ENCODE measurements around the gene ERBB4.
A peak's percentile ranks its signal among the peaks of the same experiment; 100 is the strongest.
"Not testable (repeated sequence)": the region's sequence is repeated elsewhere in the genome, so short reads cannot be mapped to it uniquely, and the experiment has no call there.

The ERBB4 gene

GRCh38 chr2:211649331-211649730, 889.3 kb downstream of the ERBB4 start:
- no peaks in the 10 kb centered on the region for H3K4me1 Mint-ChIP-seq (ENCODE audit: low read depth in 2 of 2)
- H3K27me3 Mint-ChIP-seq, result no peaks in the 10 kb centered on the region
- H3K4me3 Mint-ChIP-seq, result no peak overlapping the region
- H3K36me3 Mint-ChIP-seq (ENCODE audit: insufficient read depth), result no peaks in the 10 kb centered on the region
- H3K9me3 Mint-ChIP-seq, result no peaks in the 10 kb centered on the region
- H3K27ac Mint-ChIP-seq, result no peak overlapping the region
- DNase-seq (no peak), ATAC-seq (replicated peaks) (no peak)

- H3K4me1 Mint-ChIP-seq (ENCODE audit: low read depth in 2 of 2), result no peaks in the 10 kb centered on the region
- H3K27ac Mint-ChIP-seq, result no peak overlapping the region
- no peak overlapping the region for H3K4me3 Mint-ChIP-seq
- no peak for DNase-seq
- ATAC-seq (replicated peaks), result no peak
- H3K36me3 Mint-ChIP-seq (ENCODE audit: insufficient read depth), result no peaks in the 10 kb centered on the region
- H3K9me3 Mint-ChIP-seq, result peaks cover 0 to 2% of the 10 kb centered on the region in 2 donors
- H3K27me3 Mint-ChIP-seq, result no peaks in the 10 kb centered on the region
These were observed 907.1 kb downstream of the ERBB4 start for GRCh38 chr2:211631503-211631902.

DNA sequence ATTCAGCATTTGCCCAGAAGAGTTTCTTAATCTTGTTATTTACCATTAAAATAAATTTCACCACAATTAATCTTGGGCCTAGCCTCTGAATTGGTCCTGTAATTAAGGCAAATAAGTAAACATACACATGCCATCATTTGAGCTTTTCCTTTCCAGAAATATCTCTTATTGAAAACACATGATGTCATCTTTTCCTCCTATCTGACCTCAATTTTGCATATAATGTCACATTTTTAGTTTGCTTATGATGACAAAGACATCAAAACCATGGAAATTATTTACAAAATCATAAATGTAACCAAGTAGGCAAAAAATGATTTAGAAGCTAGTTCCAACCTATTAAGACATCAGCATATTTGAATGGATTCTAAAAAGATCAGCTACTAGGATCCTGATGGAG, 915.5 kb downstream of the ERBB4 start:
- no peak for DNase-seq
- H3K27me3 Mint-ChIP-seq, result no peaks in the 10 kb centered on the region
- peaks cover 4 to 9% of the 10 kb centered on the region in 2 donors for H3K9me3 Mint-ChIP-seq
- H3K36me3 Mint-ChIP-seq (ENCODE audit: insufficient read depth), result no peaks in the 10 kb centered on the region
- H3K4me3 Mint-ChIP-seq, result no peak overlapping the region
- H3K27ac Mint-ChIP-seq, result no peak overlapping the region
- no peak for ATAC-seq (replicated peaks)
- H3K4me1 Mint-ChIP-seq (ENCODE audit: low read depth in 2 of 2), result no peaks in the 10 kb centered on the region

GRCh38 chr2:211620986-211621385, 917.6 kb downstream of the ERBB4 start:
- ATAC-seq (replicated peaks) (no peak), DNase-seq (no peak)
- H3K4me1 Mint-ChIP-seq (ENCODE audit: low read depth in 2 of 2), result no peaks in the 10 kb centered on the region
- H3K4me3 Mint-ChIP-seq, result no peak overlapping the region
- no peaks in the 10 kb centered on the region for H3K36me3 Mint-ChIP-seq (ENCODE audit: insufficient read depth)
- H3K9me3 Mint-ChIP-seq, result peaks cover 4 to 9% of the 10 kb centered on the region in 2 donors
- no peaks in the 10 kb centered on the region for H3K27me3 Mint-ChIP-seq
- H3K27ac Mint-ChIP-seq, result no peak overlapping the region

DNA sequence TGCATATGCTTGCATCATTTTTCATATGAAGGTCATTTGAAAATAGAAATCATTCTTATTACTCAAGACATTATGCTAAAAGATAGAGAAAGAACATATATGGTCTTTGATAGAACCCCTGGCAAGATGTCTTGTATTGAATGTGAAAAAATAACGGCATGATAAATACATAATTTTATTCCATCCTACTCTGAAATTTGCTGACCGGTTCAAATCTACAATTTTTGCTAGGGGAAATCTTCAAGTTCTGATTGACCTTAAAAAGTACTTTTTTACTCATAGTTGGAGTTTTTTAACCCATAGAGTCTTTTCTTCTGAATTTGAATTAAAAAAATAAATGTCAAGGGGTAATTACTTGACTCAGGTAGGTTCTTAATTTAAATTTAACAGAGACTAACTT, 920.8 kb downstream of the ERBB4 start:
- DNase-seq, result no peak
- ATAC-seq (replicated peaks), result no peak
- Mint-ChIP-seq H3K4me3 (no peak overlapping the region), H3K9me3 (peaks cover 6% of the 10 kb centered on the region in 2 donors), H3K36me3 (ENCODE audit: insufficient read depth) (no peaks in the 10 kb centered on the region), H3K4me1 (ENCODE audit: low read depth in 2 of 2) (no peaks in the 10 kb centered on the region), H3K27ac (no peak overlapping the region), H3K27me3 (no peaks in the 10 kb centered on the region)

DNA sequence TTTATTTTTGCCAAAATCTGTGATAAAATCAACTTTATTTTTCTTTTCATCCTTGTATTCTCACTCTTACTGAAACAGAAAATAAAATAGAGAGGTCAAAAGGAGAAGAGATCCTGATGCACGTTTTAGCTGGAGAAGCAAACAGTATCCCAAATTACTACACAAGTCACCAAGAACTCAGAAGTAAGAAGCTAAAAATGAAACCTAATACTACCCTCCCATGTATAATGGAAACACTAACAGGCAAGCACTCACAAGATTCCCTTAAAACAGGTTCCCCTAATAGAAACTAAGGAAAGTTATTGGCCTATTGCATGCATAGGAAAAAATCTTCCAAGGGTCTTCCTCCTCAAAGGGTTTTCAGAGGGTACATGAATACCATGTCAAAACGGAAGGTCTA, 927.0 kb downstream of the ERBB4 start:
- no peak for DNase-seq
- Mint-ChIP-seq H3K4me1 (ENCODE audit: low read depth in 2 of 2) (no peaks in the 10 kb centered on the region), H3K4me3 (peak overlapping the region; percentile 63 to 67), H3K27me3 (no peaks in the 10 kb centered on the region), H3K27ac (peak overlapping the region; percentile 60 to 63), H3K9me3 (peaks cover 8 to 11% of the 10 kb centered on the region in 2 donors), H3K36me3 (ENCODE audit: insufficient read depth) (no peaks in the 10 kb centered on the region)
- no peak for ATAC-seq (replicated peaks)

DNA sequence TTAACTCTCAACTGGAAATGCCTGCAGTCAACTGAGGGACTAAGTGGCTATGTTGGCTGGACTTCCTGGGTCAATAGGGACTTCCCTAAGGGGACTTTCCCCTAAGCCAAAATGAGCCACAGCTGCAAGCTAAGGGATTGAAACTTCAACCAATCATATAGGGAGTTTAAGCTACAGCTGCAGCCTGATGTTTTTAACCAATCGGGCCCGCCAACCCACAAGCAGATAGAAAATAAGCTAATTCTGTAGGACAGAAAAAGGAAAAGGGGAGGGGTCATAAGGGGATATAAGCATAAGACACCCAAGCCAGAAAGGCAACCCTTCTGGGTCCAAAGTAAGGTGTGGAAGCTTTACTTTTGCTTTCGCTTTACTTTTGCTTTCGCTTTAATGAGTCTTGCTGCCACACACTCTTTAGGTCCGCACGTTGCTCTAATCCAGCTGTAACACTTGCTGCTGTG, 927.5 kb downstream of the ERBB4 start:
- Mint-ChIP-seq H3K27ac (peak overlapping the region; percentile 60 to 63), H3K27me3 (no peaks in the 10 kb centered on the region), H3K4me3 (peak overlapping the region; percentile 63 to 67), H3K9me3 (peaks cover 8 to 11% of the 10 kb centered on the region in 2 donors), H3K36me3 (ENCODE audit: insufficient read depth) (no peaks in the 10 kb centered on the region), H3K4me1 (ENCODE audit: low read depth in 2 of 2) (no peaks in the 10 kb centered on the region)
- peak; percentile 77 for ATAC-seq (replicated peaks)
- no peak for DNase-seq

DNA sequence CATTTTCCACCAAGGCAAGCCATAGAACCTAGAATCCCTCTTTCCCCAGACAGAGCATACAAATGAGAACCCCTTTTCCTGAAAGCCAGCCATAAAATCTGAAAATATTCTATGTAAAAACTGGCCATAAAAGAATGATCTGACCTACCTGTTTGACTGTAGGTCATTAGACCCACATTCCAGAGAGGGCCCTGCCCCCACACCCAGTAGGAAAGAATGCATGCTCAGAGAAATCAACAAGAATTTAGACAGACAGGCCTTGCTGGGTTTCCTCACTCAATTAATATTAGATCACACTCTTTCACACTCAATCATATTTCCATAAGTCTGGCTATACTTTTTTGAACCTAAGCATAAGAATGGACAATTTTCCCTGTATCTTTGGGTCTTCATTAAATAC, 929.5 kb downstream of the ERBB4 start:
- Mint-ChIP-seq H3K27me3 (no peaks in the 10 kb centered on the region), H3K4me1 (ENCODE audit: low read depth in 2 of 2) (no peaks in the 10 kb centered on the region), H3K4me3 (no peak overlapping the region), H3K36me3 (ENCODE audit: insufficient read depth) (no peaks in the 10 kb centered on the region), H3K27ac (no peak overlapping the region), H3K9me3 (peaks cover 8 to 11% of the 10 kb centered on the region in 2 donors)
- ATAC-seq (replicated peaks), result no peak
- no peak for DNase-seq

- H3K4me1 Mint-ChIP-seq (ENCODE audit: low read depth in 2 of 2), result no peaks in the 10 kb centered on the region
- no peak for ATAC-seq (replicated peaks)
- DNase-seq, result no peak
- H3K27me3 Mint-ChIP-seq, result no peaks in the 10 kb centered on the region
- peaks cover 7 to 9% of the 10 kb centered on the region in 2 donors for H3K9me3 Mint-ChIP-seq
- H3K4me3 Mint-ChIP-seq, result no peak overlapping the region
- H3K36me3 Mint-ChIP-seq (ENCODE audit: insufficient read depth), result no peaks in the 10 kb centered on the region
- no peak overlapping the region for H3K27ac Mint-ChIP-seq
These were observed 939.5 kb downstream of the ERBB4 start for GRCh38 chr2:211599146-211599545.

DNA sequence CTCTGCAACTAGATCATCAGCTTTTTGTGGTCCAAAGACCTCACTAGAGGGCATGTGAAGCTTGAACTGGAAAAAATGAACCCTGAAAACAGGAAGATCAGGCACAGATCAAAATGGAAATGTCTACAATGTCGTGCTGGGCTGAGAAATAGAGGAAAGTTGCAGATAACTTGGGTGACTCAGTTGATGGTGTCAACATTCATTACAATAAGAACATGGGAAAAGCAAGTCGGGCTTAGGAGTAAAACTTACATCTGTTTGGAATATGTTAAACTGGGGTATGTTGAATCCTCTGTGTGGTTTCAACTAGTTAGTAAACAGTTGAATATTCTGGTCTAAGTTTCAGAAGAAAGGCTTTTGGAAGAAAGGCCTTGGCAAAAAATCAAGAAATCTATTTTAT, 940.4 kb downstream of the ERBB4 start:
- Mint-ChIP-seq H3K4me3 (no peak overlapping the region), H3K27me3 (no peaks in the 10 kb centered on the region), H3K27ac (no peak overlapping the region), H3K36me3 (ENCODE audit: insufficient read depth) (no peaks in the 10 kb centered on the region), H3K4me1 (ENCODE audit: low read depth in 2 of 2) (no peaks in the 10 kb centered on the region), H3K9me3 (peaks cover 7 to 12% of the 10 kb centered on the region in 2 donors)
- DNase-seq (no peak), ATAC-seq (replicated peaks) (no peak)

DNA sequence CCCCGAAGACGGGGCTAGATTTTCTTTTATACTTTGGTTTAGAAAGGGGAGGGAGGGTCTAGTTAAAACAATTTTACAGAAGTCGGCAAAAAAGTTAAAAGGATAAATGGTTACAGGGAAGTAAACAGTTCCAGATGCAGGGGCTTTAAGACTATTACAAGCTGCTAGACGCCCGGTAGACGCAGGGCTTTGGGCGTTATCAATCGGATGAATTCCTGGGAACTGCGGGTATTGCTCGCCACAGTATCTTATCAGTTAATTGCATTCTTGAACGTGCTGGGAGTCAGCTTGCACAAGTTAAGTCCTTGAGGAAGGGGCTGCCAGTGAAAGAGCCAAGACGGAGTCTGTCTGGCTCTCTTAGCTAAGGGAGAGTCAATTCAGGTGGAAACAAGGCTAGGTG, 946.6 kb downstream of the ERBB4 start:
- ATAC-seq (replicated peaks); H3K27me3 Mint-ChIP-seq; H3K4me3 Mint-ChIP-seq; H3K4me1 Mint-ChIP-seq (ENCODE audit: low read depth in 2 of 2); H3K36me3 Mint-ChIP-seq (ENCODE audit: insufficient read depth); DNase-seq; H3K27ac Mint-ChIP-seq: not testable (repeated sequence)
- peaks cover 6 to 14% of the 10 kb centered on the region in 2 donors for H3K9me3 Mint-ChIP-seq

DNA sequence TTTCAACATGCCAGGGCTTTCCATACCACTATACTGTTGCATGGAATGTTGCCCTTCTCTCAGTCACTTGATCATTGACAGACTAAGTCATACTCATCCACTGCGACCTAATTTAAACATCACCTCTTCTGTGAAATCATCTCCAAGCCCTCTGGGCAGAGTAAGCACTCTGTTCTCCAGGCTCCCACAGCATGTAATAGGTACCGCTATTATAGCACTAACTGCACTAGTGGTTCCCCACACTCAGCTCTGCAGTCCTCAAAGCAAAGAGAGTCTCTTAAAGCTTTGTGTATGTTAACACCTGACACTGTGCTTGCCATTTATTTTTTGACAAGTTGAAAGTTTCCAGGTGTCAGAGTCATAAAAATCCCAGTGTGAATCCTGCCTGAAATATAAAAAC, 947.2 kb downstream of the ERBB4 start:
- no peak overlapping the region for H3K27ac Mint-ChIP-seq
- no peak for DNase-seq
- no peak for ATAC-seq (replicated peaks)
- no peaks in the 10 kb centered on the region for H3K4me1 Mint-ChIP-seq (ENCODE audit: low read depth in 2 of 2)
- H3K36me3 Mint-ChIP-seq (ENCODE audit: insufficient read depth), result no peaks in the 10 kb centered on the region
- peaks cover 6 to 14% of the 10 kb centered on the region in 2 donors for H3K9me3 Mint-ChIP-seq
- no peaks in the 10 kb centered on the region for H3K27me3 Mint-ChIP-seq
- H3K4me3 Mint-ChIP-seq, result no peak overlapping the region

GRCh38 chr2:211568439-211568838, 970.2 kb downstream of the ERBB4 start:
- Mint-ChIP-seq H3K4me3 (no peak overlapping the region), H3K4me1 (ENCODE audit: low read depth in 2 of 2) (no peaks in the 10 kb centered on the region), H3K36me3 (ENCODE audit: insufficient read depth) (no peaks in the 10 kb centered on the region), H3K9me3 (peaks cover 11% of the 10 kb centered on the region in 2 donors), H3K27me3 (no peaks in the 10 kb centered on the region), H3K27ac (no peak overlapping the region)
- DNase-seq (no peak), ATAC-seq (replicated peaks) (no peak)

DNA sequence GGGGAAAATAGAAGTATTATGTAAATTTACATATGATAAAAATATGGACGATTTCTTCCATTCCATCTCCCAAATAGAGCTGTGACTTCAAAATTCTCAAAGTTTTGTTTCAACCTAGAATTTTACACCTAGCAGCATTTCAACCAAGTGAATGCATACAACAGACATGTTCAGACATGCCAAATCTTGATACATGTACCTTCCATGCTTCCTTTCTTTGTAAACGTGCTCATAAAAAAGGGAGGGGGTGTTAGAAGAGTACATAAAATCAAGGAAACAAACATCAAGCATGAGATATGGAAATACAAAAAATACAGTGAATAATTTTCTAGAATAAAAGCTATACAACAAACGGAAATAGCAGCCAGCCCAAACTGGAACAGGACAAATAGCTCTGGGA, 974.2 kb downstream of the ERBB4 start:
- Mint-ChIP-seq H3K9me3 (peaks cover 0 to 7% of the 10 kb centered on the region in 2 donors), H3K27ac (no peak overlapping the region), H3K36me3 (ENCODE audit: insufficient read depth) (no peaks in the 10 kb centered on the region), H3K27me3 (no peaks in the 10 kb centered on the region), H3K4me1 (ENCODE audit: low read depth in 2 of 2) (no peaks in the 10 kb centered on the region), H3K4me3 (no peak overlapping the region)
- DNase-seq (no peak), ATAC-seq (replicated peaks) (no peak)

GRCh38 chr2:211545582-211545981, 993.0 kb downstream of the ERBB4 start:
- ATAC-seq (replicated peaks), result no peak
- Mint-ChIP-seq H3K9me3 (peaks cover 0 to 3% of the 10 kb centered on the region in 2 donors), H3K4me1 (ENCODE audit: low read depth in 2 of 2) (no peaks in the 10 kb centered on the region), H3K4me3 (no peak overlapping the region), H3K27ac (no peak overlapping the region), H3K27me3 (no peaks in the 10 kb centered on the region), H3K36me3 (ENCODE audit: insufficient read depth) (no peaks in the 10 kb centered on the region)
- DNase-seq, result no peak
